Occipital lobe (tissue), 2 donors: Measurements from ENCODE around the gene ADK. TPM values are rescaled to one million over a fixed set of nuclear protein-coding genes. Genes with fewer than 3 reads are reported as not detected.
"Not testable (repeated sequence)": the region's sequence is repeated elsewhere in the genome, so short reads cannot be mapped to it uniquely, and the experiment has no call there.

Experiments used
- DNase-seq: peaks from one replicate; lab custom pipeline; 2025; lab: John Stamatoyannopoulos, UW
- total RNA-seq: library from RNA; depleted of rRNA; stranded (reverse); fragments of >200 nt; gene quantifications from one replicate; pipeline ENCODE4 v1.2.3, GENCODE V29; 2014

Gene ADK
- total RNA-seq, 1 donor from 2014 or later, result 39.8 TPM

GRCh38 chr10:74347522-74347921 lies 196.5 kb downstream of the ADK start:
- no peak for DNase-seq

GRCh38 chr10:74353021-74353420 lies 202.0 kb downstream of the ADK start:
- not testable (repeated sequence) for DNase-seq

- no peak for DNase-seq
Measured at GRCh38 chr10:74361678-74362077, 210.7 kb downstream of the ADK start.

- DNase-seq, result no peak
Measured at GRCh38 chr10:74363727-74364126, 212.7 kb downstream of the ADK start.

GRCh38 chr10:74365109-74365508 lies 214.1 kb downstream of the ADK start:
- DNase-seq, result no peak

GRCh38 chr10:74371696-74372095 lies 220.7 kb downstream of the ADK start:
- no peak for DNase-seq

- no peak for DNase-seq
Measured at GRCh38 chr10:74373059-74373458, 222.0 kb downstream of the ADK start.

GRCh38 chr10:74377476-74377875 lies 226.5 kb downstream of the ADK start:
- no peak for DNase-seq

- DNase-seq, result no peak
Measured at GRCh38 chr10:74379474-74379873, 228.5 kb downstream of the ADK start.

- DNase-seq, result no peak
Measured at GRCh38 chr10:74380795-74381194, 229.8 kb downstream of the ADK start.

- DNase-seq, result no peak
Measured at GRCh38 chr10:74381291-74381853, 230.4 kb downstream of the ADK start.

GRCh38 chr10:74382663-74383062 lies 231.6 kb downstream of the ADK start:
- no peak for DNase-seq

- no peak for DNase-seq
Measured at GRCh38 chr10:74383642-74384041, 232.6 kb downstream of the ADK start.

GRCh38 chr10:74384615-74385183 lies 233.7 kb downstream of the ADK start:
- DNase-seq, result no peak

GRCh38 chr10:74388801-74389200 lies 237.8 kb downstream of the ADK start:
- no peak for DNase-seq

- no peak for DNase-seq
Measured at GRCh38 chr10:74391786-74392185, 240.8 kb downstream of the ADK start.

- no peak for DNase-seq
Measured at GRCh38 chr10:74394416-74394969, 243.5 kb downstream of the ADK start.

GRCh38 chr10:74400186-74400585 lies 249.2 kb downstream of the ADK start:
- DNase-seq, result no peak

- DNase-seq, result no peak
Measured at GRCh38 chr10:74406006-74406405, 255.0 kb downstream of the ADK start.

GRCh38 chr10:74415146-74415839 lies 264.3 kb downstream of the ADK start:
- no peak for DNase-seq

- DNase-seq, result no peak
Measured at GRCh38 chr10:74417397-74417796, 266.4 kb downstream of the ADK start.

GRCh38 chr10:74418285-74418872 lies 267.4 kb downstream of the ADK start:
- peak; percentile 2 for DNase-seq
